Muscle layer of duodenum (tissue), 2 donors: Measurements from ENCODE around the gene ENTPD2.

ENCODE experiments used
- H3K27ac ChIP-seq: one replicate; pipeline ENCODE4 v1.7.0; 2013; ENCODE audit warnings: mild to moderate bottlenecking, low read length
- H3K27me3 ChIP-seq: one replicate; pipeline ENCODE4 v1.7.0; 2013; ENCODE audit warnings: low read depth, mild to moderate bottlenecking, control low read depth, low read length
- H3K36me3 ChIP-seq, 2 donors: one replicate each; pipeline ENCODE4 v1.7.0; 2013; ENCODE audit warnings: low read length in 2 of 2, control low read depth in 1 of 2, mild to moderate bottlenecking in 1 of 2; ENCODE audit not compliant: insufficient read depth in 2 of 2, control insufficient read depth in 1 of 2
- H3K4me1 ChIP-seq, 2 donors: one replicate each; pipeline ENCODE4 v1.7.0; 2013; ENCODE audit warnings: low read length in 2 of 2, mild to moderate bottlenecking in 2 of 2, control low read depth in 1 of 2, moderate library complexity in 1 of 2; ENCODE audit not compliant: insufficient read depth in 2 of 2, control insufficient read depth in 1 of 2
- H3K4me3 ChIP-seq, 2 donors: one replicate each; pipeline ENCODE4 v1.7.0; 2013; ENCODE audit warnings: low read length in 2 of 2, low read depth in 1 of 2, mild to moderate bottlenecking in 1 of 2
- H3K9me3 ChIP-seq, 2 donors: one replicate each; pipeline ENCODE4 v1.7.0; 2013; ENCODE audit warnings: low read length in 2 of 2, control low read depth in 1 of 2, mild to moderate bottlenecking in 1 of 2; ENCODE audit not compliant: control insufficient read depth in 1 of 2
- donor health status: healthy.

ENTPD2 gene

GRCh38 chr9:137058521-137059234 is 4.8 kb upstream of the ENTPD2 start:
- H3K4me3 ChIP-seq: no peak overlapping the region
- no peaks in the 10 kb centered on the region for H3K27me3 ChIP-seq
- H3K27ac ChIP-seq: no peak overlapping the region
- no peaks in the 10 kb centered on the region for H3K9me3 ChIP-seq
- H3K36me3 ChIP-seq: no peaks in the 10 kb centered on the region
- H3K4me1 ChIP-seq: peaks cover 5 to 26% of the 10 kb centered on the region in 2 donors

GRCh38 chr9:137057545-137057944 is 3.7 kb upstream of the ENTPD2 start:
- peaks cover 5 to 37% of the 10 kb centered on the region in 2 donors for H3K4me1 ChIP-seq

GRCh38 chr9:137056739-137057415 is 3.0 kb upstream of the ENTPD2 start:
- no peaks in the 10 kb centered on the region for H3K36me3 ChIP-seq
- H3K4me1 ChIP-seq: peaks cover 5 to 37% of the 10 kb centered on the region in 2 donors
- H3K9me3 ChIP-seq: no peaks in the 10 kb centered on the region
- H3K4me3 ChIP-seq: no peak overlapping the region
- H3K27me3 ChIP-seq: peaks cover 11% of the 10 kb centered on the region
- H3K27ac ChIP-seq: no peak overlapping the region

More at GRCh38 chr9:137057545-137057944, 3.7 kb upstream of the ENTPD2 start:
- H3K9me3 ChIP-seq: no peaks in the 10 kb centered on the region
- H3K27me3 ChIP-seq: peaks cover 8% of the 10 kb centered on the region
- no peaks in the 10 kb centered on the region for H3K36me3 ChIP-seq
- no peak overlapping the region for H3K4me3 ChIP-seq
- no peak overlapping the region for H3K27ac ChIP-seq

GRCh38 chr9:137055385-137056364 is 1.8 kb upstream of the ENTPD2 start:
- Histone ChIP-seq H3K4me3 (peak overlapping the region in 1 of 2 donors; percentile 55), H3K9me3 (no peaks in the 10 kb centered on the region), H3K4me1 (peaks cover 5 to 37% of the 10 kb centered on the region in 2 donors), H3K36me3 (no peaks in the 10 kb centered on the region), H3K27me3 (peaks cover 11% of the 10 kb centered on the region), H3K27ac (peak overlapping the region; percentile 39)

- Histone ChIP-seq H3K4me3 (peak overlapping the region; percentile 16 to 55), H3K27ac (peak overlapping the region; percentile 39), H3K9me3 (no peaks in the 10 kb centered on the region), H3K36me3 (no peaks in the 10 kb centered on the region), H3K4me1 (peaks cover 5 to 37% of the 10 kb centered on the region in 2 donors), H3K27me3 (peaks cover 14% of the 10 kb centered on the region)
Measured at GRCh38 chr9:137054932-137055384, 1.1 kb upstream of the ENTPD2 start.

- peaks cover 22% of the 10 kb centered on the region for H3K27me3 ChIP-seq
- H3K4me3 ChIP-seq: peak overlapping the region in 1 of 2 donors; percentile 55
- no peaks in the 10 kb centered on the region for H3K9me3 ChIP-seq
- H3K4me1 ChIP-seq: peaks cover 5 to 44% of the 10 kb centered on the region in 2 donors
- H3K27ac ChIP-seq: no peak overlapping the region
- no peaks in the 10 kb centered on the region for H3K36me3 ChIP-seq
Measured at GRCh38 chr9:137052998-137053943, 590 bp downstream of the ENTPD2 start.

GRCh38 chr9:137052293-137052692 is 1.6 kb downstream of the ENTPD2 start:
- peaks cover 5 to 44% of the 10 kb centered on the region in 2 donors for H3K4me1 ChIP-seq
- no peak overlapping the region for H3K4me3 ChIP-seq
- no peaks in the 10 kb centered on the region for H3K9me3 ChIP-seq
- H3K36me3 ChIP-seq: no peaks in the 10 kb centered on the region
- no peak overlapping the region for H3K27ac ChIP-seq
- peaks cover 22% of the 10 kb centered on the region for H3K27me3 ChIP-seq

- H3K36me3 ChIP-seq: no peaks in the 10 kb centered on the region
- peaks cover 22% of the 10 kb centered on the region for H3K27me3 ChIP-seq
Measured at GRCh38 chr9:137051145-137051724, 2.6 kb downstream of the ENTPD2 start.

GRCh38 chr9:137050570-137050969 is 3.3 kb downstream of the ENTPD2 start:
- no peaks in the 10 kb centered on the region for H3K9me3 ChIP-seq
- peaks cover 3 to 43% of the 10 kb centered on the region in 2 donors for H3K4me1 ChIP-seq
- no peak overlapping the region for H3K4me3 ChIP-seq
- peaks cover 22% of the 10 kb centered on the region for H3K27me3 ChIP-seq
- H3K36me3 ChIP-seq: no peaks in the 10 kb centered on the region
- no peak overlapping the region for H3K27ac ChIP-seq

More at GRCh38 chr9:137051145-137051724, 2.6 kb downstream of the ENTPD2 start:
- H3K4me1 ChIP-seq: peaks cover 5 to 46% of the 10 kb centered on the region in 2 donors
- H3K27ac ChIP-seq: no peak overlapping the region
- no peaks in the 10 kb centered on the region for H3K9me3 ChIP-seq
- no peak overlapping the region for H3K4me3 ChIP-seq
